ENCODE results near the gene PIN1. TPM values are rescaled to one million over a fixed set of nuclear protein-coding genes. Genes with fewer than 3 reads are reported as not detected.
"Not testable (repeated sequence)": the region's sequence is repeated elsewhere in the genome, so short reads cannot be mapped to it uniquely, and the experiment has no call there.

PIN1 gene
- polyA plus RNA-seq, 3 donors = 46.7 to 76.9 (median 64.0) TPM

- not testable (repeated sequence) for DNase-seq (ENCODE audit: extremely low read depth in 1 of 11, low read depth in 9 of 11, low spot score in 4 of 11)
Observed at GRCh38 chr19:9843626-9844273, 8.6 kb downstream of the PIN1 start.

- no peak for DNase-seq (ENCODE audit: extremely low read depth in 1 of 11, low read depth in 9 of 11, low spot score in 4 of 11)
Observed at GRCh38 chr19:9847087-9847671, 12.1 kb downstream of the PIN1 start.

GRCh38 chr19:9848060-9848459 is 12.9 kb downstream of the PIN1 start:
- no peak for DNase-seq (ENCODE audit: extremely low read depth in 1 of 11, low read depth in 9 of 11, low spot score in 4 of 11)

GRCh38 chr19:9848762-9849161 is 13.6 kb downstream of the PIN1 start:
- DNase-seq (ENCODE audit: extremely low read depth in 1 of 11, low read depth in 9 of 11, low spot score in 4 of 11) = no peak

GRCh38 chr19:9849791-9850190 is 14.7 kb downstream of the PIN1 start:
- DNase-seq (ENCODE audit: extremely low read depth in 1 of 11, low read depth in 9 of 11, low spot score in 4 of 11) = no peak

GRCh38 chr19:9850235-9850959 is 15.3 kb downstream of the PIN1 start:
- peak in 8 of 11 donors; percentile 16 to 73 (median 52) for DNase-seq (ENCODE audit: extremely low read depth in 1 of 11, low read depth in 9 of 11, low spot score in 4 of 11)

- DNase-seq (ENCODE audit: extremely low read depth in 1 of 11, low read depth in 9 of 11, low spot score in 4 of 11) = no peak
Observed at GRCh38 chr19:9854282-9854846, 19.2 kb downstream of the PIN1 start.

- no peak for DNase-seq (ENCODE audit: extremely low read depth in 1 of 11, low read depth in 9 of 11, low spot score in 4 of 11)
Observed at GRCh38 chr19:9856609-9857008, 21.5 kb downstream of the PIN1 start.

- no peak for DNase-seq (ENCODE audit: extremely low read depth in 1 of 11, low read depth in 9 of 11, low spot score in 4 of 11)
Observed at GRCh38 chr19:9857076-9857721, 22.1 kb downstream of the PIN1 start.

GRCh38 chr19:9857920-9858746 is 23.0 kb downstream of the PIN1 start:
- DNase-seq (ENCODE audit: extremely low read depth in 1 of 11, low read depth in 9 of 11, low spot score in 4 of 11) = no peak

- no peak for DNase-seq (ENCODE audit: extremely low read depth in 1 of 11, low read depth in 9 of 11, low spot score in 4 of 11)
Observed at GRCh38 chr19:9858766-9859165, 23.6 kb downstream of the PIN1 start.

GRCh38 chr19:9860407-9860806 is 25.3 kb downstream of the PIN1 start:
- no peak for DNase-seq (ENCODE audit: extremely low read depth in 1 of 11, low read depth in 9 of 11, low spot score in 4 of 11)

- DNase-seq (ENCODE audit: extremely low read depth in 1 of 11, low read depth in 9 of 11, low spot score in 4 of 11) = no peak
Observed at GRCh38 chr19:9861503-9861902, 26.4 kb downstream of the PIN1 start.

- no peak for DNase-seq (ENCODE audit: extremely low read depth in 1 of 11, low read depth in 9 of 11, low spot score in 4 of 11)
Observed at GRCh38 chr19:9862938-9863337, 27.8 kb downstream of the PIN1 start.

GRCh38 chr19:9863759-9864158 is 28.6 kb downstream of the PIN1 start:
- no peak for DNase-seq (ENCODE audit: extremely low read depth in 1 of 11, low read depth in 9 of 11, low spot score in 4 of 11)

- no peak for DNase-seq (ENCODE audit: extremely low read depth in 1 of 11, low read depth in 9 of 11, low spot score in 4 of 11)
Observed at GRCh38 chr19:9865732-9866501, 30.8 kb downstream of the PIN1 start.

- no peak for DNase-seq (ENCODE audit: extremely low read depth in 1 of 11, low read depth in 9 of 11, low spot score in 4 of 11)
Observed at GRCh38 chr19:9868983-9869617, 34.0 kb downstream of the PIN1 start.

All from renal cortex interstitium (tissue), 11 donors.